Gastrocnemius medialis (tissue), 4 donors: ENCODE results near the gene ADAP1. TPM values are rescaled to one million over a fixed set of nuclear protein-coding genes. Genes with fewer than 3 reads are reported as not detected.

Source experiments
- ATAC-seq, 2 donors: fragments of 150-250 bp; one replicate each; pipeline ENCODE4 v1.9.1; 2016
- DNase-seq, 2 donors: peaks; one replicate each; pipeline ENCODE4 v3.0.0-alpha.2; 2019
- H3K27ac ChIP-seq, 4 donors: fragments of 200-600 bp; sonication (generic); 1 replicate in 1 of 4; 2 replicates in 3 of 4; pipeline ENCODE4 v1.5.1; 2016 to 2018; ENCODE audit warnings: mild to moderate bottlenecking in 2 of 4, moderate library complexity in 1 of 4
- H3K27me3 ChIP-seq, 3 donors: fragments of 200-600 bp; sonication (generic) in 2 of 3; 1 replicate in 1 of 3; 2 replicates in 2 of 3; pipeline versions ENCODE4 v1.5.1 to v1.6.0; 2016 to 2019; ENCODE audit warnings: mild to moderate bottlenecking in 1 of 3, moderate library complexity in 1 of 3
- H3K36me3 ChIP-seq, 2 donors: fragments of 200-600 bp; sonication (generic) in 1 of 2; one replicate each; pipeline ENCODE4 v1.5.1; 2017 to 2018
- H3K4me1 ChIP-seq, 2 donors: fragments of 200-600 bp; sonication (generic) in 1 of 2; one replicate each; pipeline ENCODE4 v1.5.1; 2016 to 2017; ENCODE audit warnings: mild to moderate bottlenecking in 2 of 2
- H3K4me3 ChIP-seq, 4 donors: fragments of 200-600 bp; sonication (generic) in 3 of 4; 1 replicate in 1 of 4; 2 replicates in 3 of 4; pipeline ENCODE4 v1.5.1; 2016 to 2019; ENCODE audit warnings: mild to moderate bottlenecking in 2 of 4
- H3K9me3 ChIP-seq, 3 donors: fragments of 200-600 bp; sonication (generic) in 2 of 3; 1 replicate in 1 of 3; 2 replicates in 2 of 3; pipeline ENCODE4 v1.5.1; 2016 to 2019
- CTCF ChIP-seq, 5 experiments: fragments of 450-650 bp in 3 of 5; fragments of 200-600 bp in 2 of 5; sonication (generic) in 2 of 5; IDR thresholded peaks in 4 of 5; conservative IDR thresholded peaks in 1 of 5; 1 replicate in 4 of 5; 2 replicates in 1 of 5; pipeline ENCODE4 v1.5.1; 2016 to 2019; ENCODE audit warnings: antibody characterized with exemption in 5 of 5, mild to moderate bottlenecking in 3 of 5, moderate library complexity in 3 of 5
- POLR2A ChIP-seq, 2 donors: fragments of 450-650 bp; IDR thresholded peaks; one replicate each; pipeline ENCODE4 v1.6.1; 2017; ENCODE audit warnings: antibody characterized with exemption in 2 of 2, mild to moderate bottlenecking in 2 of 2, moderate library complexity in 2 of 2
- in situ Hi-C, 4 donors: fragments of 200-750 bp; cut with MboI; loops; one replicate each; pipeline versions ENCODE4 v1.15.0 to v1.8.0; 2017; ENCODE audit warnings: low sequenced_read_pairs in 4 of 4
- intact Hi-C: fragments of 100-400 bp; cut with DNase I; formaldehyde crosslinking; loops from one replicate; pipeline ENCODE4 v1.15.1; 2023; ENCODE audit warnings: low total_unique reads
- total RNA-seq, 4 donors: library from RNA; depleted of rRNA; stranded (reverse); fragments of >200 nt; gene quantifications; one replicate each; pipeline versions ENCODE4 v1.1.0 to v1.2.3, GENCODE V29; 2016

The ADAP1 gene
- total RNA-seq, 4 donors from 2014 or later, result 0.71 to 5.0 (median 1.1) TPM

- Histone ChIP-seq H3K9me3 (no peaks in the 10 kb centered on the region), H3K36me3 (no peaks in the 10 kb centered on the region), H3K27ac (no peak overlapping the region), H3K4me1 (peaks cover 0 to 5% of the 10 kb centered on the region in 2 donors), H3K4me3 (no peak overlapping the region), H3K27me3 (peaks cover 6 to 14% (median 12%) of the 10 kb centered on the region in 3 donors)
- ATAC-seq (no peak), DNase-seq (no peak)
- in situ Hi-C loops, result no loop called here
- intact Hi-C loops, result loop anchor here (10.0 kb wide), 1 partner anchor 174 kb away; no protein-coding TSS in a partner anchor
- TF ChIP-seq POLR2A (IDR thresholded peaks at IDR 0.05), result no peak
- no peak for TF ChIP-seq CTCF (IDR thresholded peaks at IDR 0.05 in 4 of 5, conservative IDR thresholded peaks at IDR 0.05 in 1 of 5)
Measured at GRCh38 chr7:958221-959200, 4.0 kb upstream of the ADAP1 start.

- Histone ChIP-seq H3K36me3 (no peaks in the 10 kb centered on the region), H3K27ac (no peak overlapping the region), H3K27me3 (peaks cover 15 to 23% (median 21%) of the 10 kb centered on the region in 3 donors), H3K9me3 (no peaks in the 10 kb centered on the region), H3K4me1 (peaks cover 0 to 7% of the 10 kb centered on the region in 2 donors), H3K4me3 (no peak overlapping the region)
- no peak for TF ChIP-seq CTCF (IDR thresholded peaks at IDR 0.05 in 4 of 5, conservative IDR thresholded peaks at IDR 0.05 in 1 of 5)
- TF ChIP-seq POLR2A (IDR thresholded peaks at IDR 0.05), result no peak
- intact Hi-C loops (loop anchor here (10.0 kb wide), 1 partner anchor 173 kb away; no protein-coding TSS in a partner anchor), in situ Hi-C loops (no loop called here)
- DNase-seq (no peak), ATAC-seq (no peak)
Measured at GRCh38 chr7:957418-958220, 3.1 kb upstream of the ADAP1 start.

- peaks cover 24 to 34% (median 26%) of the 10 kb centered on the region in 3 donors for H3K27me3 ChIP-seq
- no peak for DNase-seq
- TF ChIP-seq POLR2A (IDR thresholded peaks at IDR 0.05) (no peak), CTCF (IDR thresholded peaks at IDR 0.05 in 4 of 5, conservative IDR thresholded peaks at IDR 0.05 in 1 of 5) (no peak)
- no peak overlapping the region for H3K27ac ChIP-seq
- no peak overlapping the region for H3K4me3 ChIP-seq
- no peaks in the 10 kb centered on the region for H3K9me3 ChIP-seq
- peaks cover 0 to 7% of the 10 kb centered on the region in 2 donors for H3K4me1 ChIP-seq
- no peak for ATAC-seq
- intact Hi-C loops, result loop anchor here (10.0 kb wide), 1 partner anchor 171 kb away; no protein-coding TSS in a partner anchor
- no peaks in the 10 kb centered on the region for H3K36me3 ChIP-seq
- in situ Hi-C loops, result no loop called here
Measured at GRCh38 chr7:956031-956430, 1.6 kb upstream of the ADAP1 start.

- Histone ChIP-seq H3K27ac (no peak overlapping the region), H3K27me3 (peaks cover 26 to 39% (median 33%) of the 10 kb centered on the region in 3 donors), H3K9me3 (no peaks in the 10 kb centered on the region), H3K36me3 (no peaks in the 10 kb centered on the region), H3K4me1 (peaks cover 0 to 7% of the 10 kb centered on the region in 2 donors), H3K4me3 (peak overlapping the region; percentile 30 to 44 (median 39))
- ATAC-seq (no peak), DNase-seq (no peak)
- in situ Hi-C loops, result no loop called here
- intact Hi-C loops, result loop anchor here (10.0 kb wide), 1 partner anchor 169 kb away; no protein-coding TSS in a partner anchor
- TF ChIP-seq POLR2A (IDR thresholded peaks at IDR 0.05) (no peak), CTCF (IDR thresholded peaks at IDR 0.05 in 4 of 5, conservative IDR thresholded peaks at IDR 0.05 in 1 of 5) (no peak)
Measured at GRCh38 chr7:953547-954327, 743 bp downstream of the ADAP1 start.
